ENCODE data around the gene GTF3C5.
"Not testable (repeated sequence)": the region's sequence is repeated elsewhere in the genome, so short reads cannot be mapped to it uniquely, and the experiment has no call there.

Gene GTF3C5

DNA sequence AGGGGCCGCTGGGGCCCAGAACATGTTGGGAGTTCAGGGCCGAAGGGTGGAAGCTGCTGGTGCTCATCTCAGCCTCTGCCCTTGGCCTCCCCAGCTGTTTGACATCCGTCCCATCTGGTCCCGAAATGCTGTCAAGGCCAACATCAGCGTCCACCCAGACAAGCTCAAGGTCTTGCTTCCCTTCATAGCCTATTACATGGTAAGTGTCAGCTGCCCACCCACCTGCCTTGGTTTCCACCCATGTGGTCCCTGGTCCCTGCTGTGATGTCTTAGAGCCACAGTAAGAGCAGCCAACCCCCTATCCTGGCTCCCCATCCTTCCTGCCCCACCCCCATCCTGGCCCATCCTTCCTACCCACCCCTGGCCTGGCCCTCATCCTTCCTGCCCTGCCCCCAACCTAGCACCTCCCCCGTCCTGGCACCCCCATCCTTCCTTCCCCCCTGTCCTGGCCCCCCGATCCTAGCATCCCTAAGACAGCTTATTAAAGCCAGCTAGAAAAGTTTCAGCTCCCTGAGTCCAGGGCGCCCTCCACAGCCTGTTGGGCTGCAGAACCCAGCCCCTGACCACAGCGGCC, 21.3 kb downstream of the GTF3C5 start:
- H3K4me3 ChIP-seq (ENCODE audit: low read depth, low read length), result no peak overlapping the region

GRCh38 chr9:133054194-133054890, 23.5 kb downstream of the GTF3C5 start:
- no peak overlapping the region for H3K4me3 ChIP-seq (ENCODE audit: low read depth, low read length)

GRCh38 chr9:133054966-133055365, 24.2 kb downstream of the GTF3C5 start:
- H3K4me3 ChIP-seq (ENCODE audit: low read depth, low read length), result no peak overlapping the region

- no peak overlapping the region for H3K4me3 ChIP-seq (ENCODE audit: low read depth, low read length)
These were observed 25.1 kb downstream of the GTF3C5 start for GRCh38 chr9:133055788-133056420.

DNA sequence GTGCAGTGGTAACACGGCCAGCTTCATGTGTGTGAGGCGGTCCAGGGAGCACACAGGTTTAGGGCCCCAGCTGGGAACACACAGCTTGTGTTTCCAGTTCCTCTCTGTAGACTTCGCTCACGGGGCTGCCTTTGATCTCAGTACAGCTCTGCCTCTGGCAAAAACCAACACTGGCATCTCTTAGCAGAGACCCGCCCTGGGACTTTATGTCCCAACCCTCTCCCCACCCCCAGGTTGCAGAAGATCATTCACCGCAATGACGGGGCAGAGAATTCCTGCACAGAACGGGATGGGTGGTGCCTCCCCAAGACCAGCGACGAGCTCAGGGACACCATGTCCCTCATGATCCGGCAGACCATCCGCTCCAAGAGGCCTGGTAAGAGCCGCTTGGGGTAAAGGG, 25.7 kb downstream of the GTF3C5 start:
- H3K4me3 ChIP-seq (ENCODE audit: low read depth, low read length), result no peak overlapping the region

GRCh38 chr9:133057006-133057405, 26.2 kb downstream of the GTF3C5 start:
- no peak overlapping the region for H3K4me3 ChIP-seq (ENCODE audit: low read depth, low read length)

DNA sequence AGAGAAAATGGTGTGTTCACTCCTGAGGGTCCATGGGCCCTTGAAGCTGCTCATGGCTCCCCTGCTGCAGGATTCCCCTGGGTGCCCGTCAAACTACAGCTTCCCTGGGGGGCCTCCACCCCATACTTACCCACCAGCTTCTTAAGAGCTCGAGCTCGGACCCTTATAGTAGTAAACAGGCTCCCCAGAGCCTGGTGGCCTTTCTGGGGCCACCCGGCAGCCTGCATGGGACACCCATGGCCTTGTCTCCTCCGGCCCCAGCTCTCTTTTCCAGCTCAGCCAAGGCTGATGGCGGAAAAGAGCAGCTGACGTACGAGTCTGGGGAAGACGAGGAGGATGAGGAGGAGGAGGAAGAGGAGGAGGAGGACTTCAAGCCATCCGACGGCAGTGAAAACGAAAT, 26.8 kb downstream of the GTF3C5 start:
- H3K4me3 ChIP-seq (ENCODE audit: low read depth, low read length), result no peak overlapping the region

- no peak overlapping the region for H3K4me3 ChIP-seq (ENCODE audit: low read depth, low read length)
These were observed 27.3 kb downstream of the GTF3C5 start for GRCh38 chr9:133058071-133058470.

DNA sequence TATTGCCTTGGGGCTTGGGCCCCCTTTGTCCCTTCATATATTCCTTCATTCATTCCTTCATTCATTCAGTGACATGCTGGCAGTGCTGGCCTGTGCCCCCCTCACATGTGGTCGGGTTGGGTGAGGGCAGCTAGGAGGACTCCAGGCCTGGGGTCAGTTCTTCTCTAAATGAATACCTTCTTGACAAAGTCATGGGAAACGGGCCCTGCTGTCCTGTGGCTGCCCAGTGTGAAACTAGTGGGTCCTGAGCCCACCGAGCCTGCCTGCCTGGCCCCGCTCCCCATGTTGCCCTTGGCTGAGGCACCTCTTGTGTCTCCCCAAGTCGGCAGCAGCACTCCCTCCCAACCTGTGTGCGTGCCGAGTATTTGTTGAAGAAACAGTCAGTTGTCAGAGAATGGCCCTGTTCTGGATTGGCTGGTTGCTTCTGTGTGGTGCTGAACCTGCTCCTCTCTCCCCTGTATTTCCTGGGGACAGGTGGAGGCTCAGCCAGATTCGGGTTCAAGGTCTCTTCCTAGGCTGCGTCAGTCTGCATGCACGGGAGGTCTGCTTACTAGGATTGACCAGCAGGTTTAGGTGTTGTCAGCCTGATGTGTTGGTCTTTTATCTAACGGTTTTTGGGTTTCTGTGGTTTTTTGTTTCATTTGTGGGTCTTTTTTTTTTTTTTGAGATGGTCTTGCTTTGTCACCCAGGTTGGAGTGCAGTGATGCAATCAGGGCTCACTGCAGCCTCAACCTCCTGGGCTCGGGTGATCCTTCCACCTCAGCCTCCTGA, 27.9 kb downstream of the GTF3C5 start:
- H3K4me3 ChIP-seq (ENCODE audit: low read depth, low read length), result no peak overlapping the region

DNA sequence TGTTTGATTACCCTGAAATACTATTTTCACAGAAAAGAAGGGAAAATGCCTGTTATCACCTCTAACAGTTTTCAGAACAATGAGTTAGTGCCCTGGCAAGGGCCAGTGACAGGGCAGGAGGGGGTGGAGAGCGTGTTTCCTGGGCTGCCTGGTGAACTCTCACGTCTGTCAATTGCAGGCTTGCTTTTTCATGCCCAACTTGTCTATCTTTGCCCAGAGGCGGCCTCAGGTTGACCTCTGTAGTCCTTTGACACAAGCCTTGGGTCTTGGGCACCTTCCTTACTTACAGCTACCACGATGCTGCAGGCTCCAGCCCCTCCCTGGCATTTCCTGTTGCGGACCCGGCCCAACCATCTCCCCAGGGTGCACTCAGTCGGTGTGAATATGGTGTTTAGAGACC, 28.8 kb downstream of the GTF3C5 start:
- no peak overlapping the region for H3K4me3 ChIP-seq (ENCODE audit: low read depth, low read length)

- H3K4me3 ChIP-seq (ENCODE audit: low read depth, low read length), result no peak overlapping the region
These were observed 29.6 kb downstream of the GTF3C5 start for GRCh38 chr9:133060417-133060841.

DNA sequence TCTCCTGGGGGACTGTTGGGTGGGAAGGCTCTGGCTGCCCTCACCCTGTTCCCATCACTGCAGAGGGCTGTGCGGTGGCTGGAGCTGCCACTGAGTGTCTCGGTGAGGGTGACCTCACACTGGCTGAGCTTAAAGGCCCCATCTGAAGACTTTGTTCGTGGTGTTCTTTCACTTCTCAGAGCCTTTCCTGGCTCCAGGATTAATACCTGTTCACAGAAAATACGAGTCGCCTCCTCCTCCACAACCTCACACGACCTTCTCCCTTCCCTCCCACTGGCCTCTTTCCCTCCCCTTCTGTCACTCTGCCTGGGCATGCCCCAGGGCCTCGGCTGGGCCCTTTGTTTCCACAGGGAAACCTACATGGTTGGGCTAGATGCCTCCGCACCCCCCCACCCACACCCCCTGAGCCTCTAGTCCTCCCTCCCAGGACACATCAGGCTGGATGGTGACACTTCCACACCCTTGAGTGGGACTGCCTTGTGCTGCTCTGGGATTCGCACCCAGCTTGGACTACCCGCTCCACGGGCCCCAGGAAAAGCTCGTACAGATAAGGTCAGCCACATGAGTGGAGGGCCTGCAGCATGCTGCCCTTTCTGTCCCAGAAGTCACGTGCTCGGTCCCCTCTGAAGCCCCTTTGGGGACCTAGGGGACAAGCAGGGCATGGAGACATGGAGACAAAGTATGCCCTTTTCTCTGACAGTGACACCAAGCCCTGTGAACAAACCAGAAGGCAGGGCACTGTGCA, 30.4 kb downstream of the GTF3C5 start:
- not testable (repeated sequence) for H3K4me3 ChIP-seq (ENCODE audit: low read depth, low read length)

DNA sequence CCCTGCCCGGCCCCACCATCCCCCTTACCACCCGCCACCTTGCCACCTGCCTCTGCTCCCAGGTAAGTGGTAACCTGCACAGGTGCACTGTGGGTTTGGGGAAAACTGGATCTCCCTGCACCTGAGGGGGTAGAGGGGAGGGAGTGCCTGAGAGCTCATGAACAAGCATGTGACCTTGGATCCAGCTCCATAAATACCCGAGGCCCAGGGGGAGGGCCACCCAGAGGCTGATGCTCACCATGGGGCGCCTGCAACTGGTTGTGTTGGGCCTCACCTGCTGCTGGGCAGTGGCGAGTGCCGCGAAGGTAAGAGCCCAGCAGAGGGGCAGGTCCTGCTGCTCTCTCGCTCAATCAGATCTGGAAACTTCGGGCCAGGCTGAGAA, 31.0 kb downstream of the GTF3C5 start, which contains the start of gene CEL:
CEL (plus strand) TSS at position 218 of the 382 bp plus-strand sequence; CDS start at position 240, 22 bp downstream.
- H3K4me3 ChIP-seq (ENCODE audit: low read depth, low read length), result not testable (repeated sequence)

- not testable (repeated sequence) for H3K4me3 ChIP-seq (ENCODE audit: low read depth, low read length)
These were observed 31.8 kb downstream of the GTF3C5 start for GRCh38 chr9:133062569-133062968.

- H3K4me3 ChIP-seq (ENCODE audit: low read depth, low read length), result no peak overlapping the region
These were observed 32.3 kb downstream of the GTF3C5 start for GRCh38 chr9:133063159-133063499.

GRCh38 chr9:133063500-133064231, 32.9 kb downstream of the GTF3C5 start:
- no peak overlapping the region for H3K4me3 ChIP-seq (ENCODE audit: low read depth, low read length)

DNA sequence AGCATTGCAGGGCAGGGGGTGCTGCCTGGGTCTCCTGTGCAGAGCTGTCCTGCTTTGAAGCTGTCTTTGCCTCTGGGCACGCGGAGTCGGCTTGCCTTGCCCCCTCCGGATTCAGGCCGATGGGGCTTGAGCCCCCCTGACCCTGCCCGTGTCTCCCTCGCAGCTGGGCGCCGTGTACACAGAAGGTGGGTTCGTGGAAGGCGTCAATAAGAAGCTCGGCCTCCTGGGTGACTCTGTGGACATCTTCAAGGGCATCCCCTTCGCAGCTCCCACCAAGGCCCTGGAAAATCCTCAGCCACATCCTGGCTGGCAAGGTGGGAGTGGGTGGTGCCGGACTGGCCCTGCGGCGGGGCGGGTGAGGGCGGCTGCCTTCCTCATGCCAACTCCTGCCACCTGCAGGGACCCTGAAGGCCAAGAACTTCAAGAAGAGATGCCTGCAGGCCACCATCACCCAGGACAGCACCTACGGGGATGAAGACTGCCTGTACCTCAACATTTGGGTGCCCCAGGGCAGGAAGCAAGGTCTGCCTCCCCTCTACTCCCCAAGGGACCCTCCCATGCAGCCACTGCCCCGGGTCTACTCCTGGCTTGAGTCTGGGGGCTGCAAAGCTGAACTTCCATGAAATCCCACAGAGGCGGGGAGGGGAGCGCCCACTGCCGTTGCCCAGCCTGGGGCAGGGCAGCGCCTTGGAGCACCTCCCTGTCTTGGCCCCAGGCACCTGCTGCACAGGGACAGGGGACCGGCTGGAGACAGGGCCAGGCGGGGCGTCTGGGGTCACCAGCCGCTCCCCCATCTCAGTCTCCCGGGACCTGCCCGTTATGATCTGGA, 33.7 kb downstream of the GTF3C5 start:
- no peak overlapping the region for H3K4me3 ChIP-seq (ENCODE audit: low read depth, low read length)

DNA sequence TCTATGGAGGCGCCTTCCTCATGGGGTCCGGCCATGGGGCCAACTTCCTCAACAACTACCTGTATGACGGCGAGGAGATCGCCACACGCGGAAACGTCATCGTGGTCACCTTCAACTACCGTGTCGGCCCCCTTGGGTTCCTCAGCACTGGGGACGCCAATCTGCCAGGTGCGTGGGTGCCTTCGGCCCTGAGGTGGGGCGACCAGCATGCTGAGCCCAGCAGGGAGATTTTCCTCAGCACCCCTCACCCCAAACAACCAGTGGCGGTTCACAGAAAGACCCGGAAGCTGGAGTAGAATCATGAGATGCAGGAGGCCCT, 34.2 kb downstream of the GTF3C5 start:
- no peak overlapping the region for H3K4me3 ChIP-seq (ENCODE audit: low read depth, low read length)

GRCh38 chr9:133066181-133066983, 35.6 kb downstream of the GTF3C5 start:
- no peak overlapping the region for H3K4me3 ChIP-seq (ENCODE audit: low read depth, low read length)

Measured in iPS-11a (cell line).